ENCODE results near the gene THSD7B. TPM values are rescaled to one million over a fixed set of nuclear protein-coding genes. Genes with fewer than 3 reads are reported as not detected.

The THSD7B gene
- total RNA-seq, 1 donor from 2014 or later: 0.19 TPM

DNA sequence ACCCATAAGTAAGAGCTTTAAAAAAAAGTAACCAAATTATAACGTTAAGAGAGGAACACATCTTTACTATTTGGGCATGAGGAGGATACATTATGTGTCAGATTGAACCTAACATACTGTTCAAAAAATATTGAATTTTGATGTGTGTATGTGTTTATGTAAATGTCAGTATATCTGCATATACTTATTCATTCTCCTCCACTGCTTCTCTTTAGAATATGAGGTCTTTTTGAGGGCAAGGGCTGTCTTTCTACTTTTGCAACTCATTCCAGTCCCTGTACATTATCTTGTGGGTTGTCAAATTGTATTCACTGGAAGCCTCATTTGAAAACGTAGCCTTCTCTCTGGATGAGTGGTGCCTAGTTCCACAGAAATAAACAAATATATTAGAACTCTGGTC is 689.5 kb downstream of the THSD7B start:
- H3K27ac Mint-ChIP-seq (ENCODE audit: unreplicated experiment): no peak overlapping the region
- TF ChIP-seq, protein P1, sequence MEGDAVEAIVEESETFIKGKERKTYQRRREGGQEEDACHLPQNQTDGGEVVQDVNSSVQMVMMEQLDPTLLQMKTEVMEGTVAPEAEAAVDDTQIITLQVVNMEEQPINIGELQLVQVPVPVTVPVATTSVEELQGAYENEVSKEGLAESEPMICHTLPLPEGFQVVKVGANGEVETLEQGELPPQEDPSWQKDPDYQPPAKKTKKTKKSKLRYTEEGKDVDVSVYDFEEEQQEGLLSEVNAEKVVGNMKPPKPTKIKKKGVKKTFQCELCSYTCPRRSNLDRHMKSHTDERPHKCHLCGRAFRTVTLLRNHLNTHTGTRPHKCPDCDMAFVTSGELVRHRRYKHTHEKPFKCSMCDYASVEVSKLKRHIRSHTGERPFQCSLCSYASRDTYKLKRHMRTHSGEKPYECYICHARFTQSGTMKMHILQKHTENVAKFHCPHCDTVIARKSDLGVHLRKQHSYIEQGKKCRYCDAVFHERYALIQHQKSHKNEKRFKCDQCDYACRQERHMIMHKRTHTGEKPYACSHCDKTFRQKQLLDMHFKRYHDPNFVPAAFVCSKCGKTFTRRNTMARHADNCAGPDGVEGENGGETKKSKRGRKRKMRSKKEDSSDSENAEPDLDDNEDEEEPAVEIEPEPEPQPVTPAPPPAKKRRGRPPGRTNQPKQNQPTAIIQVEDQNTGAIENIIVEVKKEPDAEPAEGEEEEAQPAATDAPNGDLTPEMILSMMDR (conservative IDR thresholded peaks at IDR 0.05): no peak
- H3K4me3 Mint-ChIP-seq: no peak overlapping the region
- no peaks in the 10 kb centered on the region for H3K4me1 Mint-ChIP-seq
- no peaks in the 10 kb centered on the region for H3K36me3 Mint-ChIP-seq (ENCODE audit: low read depth)
- H3K27me3 Mint-ChIP-seq (ENCODE audit: low read depth): no peaks in the 10 kb centered on the region
- DNase-seq (ENCODE audit: low read depth, low spot score): no peak
- no peaks in the 10 kb centered on the region for H3K9me3 Mint-ChIP-seq

DNA sequence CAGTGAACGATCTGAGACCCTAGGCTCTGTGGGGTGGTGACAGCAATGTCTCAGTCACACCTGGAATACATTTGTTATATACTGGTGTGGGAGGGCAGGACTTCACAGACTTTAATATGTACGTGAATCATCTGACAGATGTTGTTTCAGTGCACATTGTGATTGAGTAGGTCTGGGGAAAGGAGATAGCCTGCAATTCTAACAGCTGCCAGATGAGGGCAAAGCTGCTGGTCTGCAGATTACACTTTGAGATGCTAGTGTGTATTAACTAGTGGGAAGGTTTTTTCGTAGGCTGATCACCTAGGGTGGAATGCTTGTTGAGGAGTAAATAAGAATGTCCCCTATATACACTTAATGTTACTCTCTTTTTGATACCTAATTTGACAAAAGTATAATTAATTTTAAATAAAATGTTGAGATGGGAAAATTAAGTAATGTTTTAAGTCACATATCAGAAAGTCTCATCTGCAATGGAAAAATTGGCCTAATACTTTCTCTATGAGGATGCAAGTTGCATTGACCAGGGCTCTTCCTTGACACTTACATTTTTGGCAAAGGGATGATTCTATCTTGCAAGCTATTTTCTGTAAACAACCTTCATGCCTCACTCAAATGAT is 702.0 kb downstream of the THSD7B start:
- Mint-ChIP-seq H3K4me1 (no peaks in the 10 kb centered on the region), H3K27me3 (ENCODE audit: low read depth) (peaks cover 2% of the 10 kb centered on the region), H3K27ac (ENCODE audit: unreplicated experiment) (no peak overlapping the region), H3K9me3 (peaks cover 2% of the 10 kb centered on the region), H3K4me3 (no peak overlapping the region), H3K36me3 (ENCODE audit: low read depth) (no peaks in the 10 kb centered on the region)
- peak; percentile 45 for DNase-seq (ENCODE audit: low read depth, low spot score)
- TF ChIP-seq, protein P1 (conservative IDR thresholded peaks at IDR 0.05): peak; percentile 80

DNA sequence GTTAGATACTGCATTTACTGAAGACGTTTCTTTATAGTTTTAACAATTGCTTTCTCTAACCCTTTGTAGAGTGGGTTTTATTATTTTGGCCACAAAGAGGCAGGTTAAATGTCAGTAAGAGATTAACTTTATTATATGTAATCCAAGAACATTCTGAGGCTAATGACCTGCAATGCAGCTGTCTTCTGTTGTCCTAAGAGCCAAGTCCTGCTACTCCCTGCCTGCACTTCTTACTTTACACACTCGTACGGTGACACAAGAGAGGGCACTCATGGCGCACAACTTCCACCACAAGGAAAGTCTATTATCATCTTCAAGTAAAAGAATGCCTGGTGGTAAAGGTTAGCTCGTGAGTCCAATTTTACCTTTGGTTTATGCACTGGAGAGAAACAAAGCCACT is 727.9 kb downstream of the THSD7B start:
- no peak overlapping the region for H3K27ac Mint-ChIP-seq (ENCODE audit: unreplicated experiment)
- no peak for DNase-seq (ENCODE audit: low read depth, low spot score)

DNA sequence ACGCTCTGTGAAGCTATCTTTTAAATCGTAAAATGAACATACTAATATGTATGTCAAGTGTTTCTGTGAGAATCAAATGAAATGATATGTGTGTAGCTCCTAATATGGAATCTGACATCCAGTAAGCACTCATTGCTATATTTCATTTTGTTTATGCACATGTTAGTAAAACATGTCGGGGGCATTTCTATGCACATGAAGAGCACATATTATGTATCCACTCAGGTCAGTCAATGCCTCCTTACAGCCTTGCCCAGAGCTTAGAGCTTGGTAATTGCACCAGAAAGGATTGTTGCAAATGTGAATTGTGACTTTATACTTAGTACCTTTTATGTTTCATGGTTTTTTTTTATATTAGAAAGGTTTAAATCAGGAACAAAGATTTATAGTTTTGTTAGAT is 735.3 kb downstream of the THSD7B start:
- Mint-ChIP-seq H3K9me3 (peaks cover 3% of the 10 kb centered on the region), H3K4me3 (no peak overlapping the region), H3K36me3 (ENCODE audit: low read depth) (no peaks in the 10 kb centered on the region), H3K4me1 (no peaks in the 10 kb centered on the region), H3K27ac (ENCODE audit: unreplicated experiment) (no peak overlapping the region), H3K27me3 (ENCODE audit: low read depth) (peaks cover 2% of the 10 kb centered on the region)
- TF ChIP-seq, protein P1 (conservative IDR thresholded peaks at IDR 0.05): no peak
- DNase-seq (ENCODE audit: low read depth, low spot score): no peak

More for the DNA sequence above, 727.9 kb downstream of the THSD7B start:
- Mint-ChIP-seq H3K4me1 (no peaks in the 10 kb centered on the region), H3K9me3 (peaks cover 3% of the 10 kb centered on the region), H3K4me3 (no peak overlapping the region), H3K27me3 (ENCODE audit: low read depth) (no peaks in the 10 kb centered on the region), H3K36me3 (ENCODE audit: low read depth) (no peaks in the 10 kb centered on the region)
- TF ChIP-seq, protein P1 (conservative IDR thresholded peaks at IDR 0.05): no peak

DNA sequence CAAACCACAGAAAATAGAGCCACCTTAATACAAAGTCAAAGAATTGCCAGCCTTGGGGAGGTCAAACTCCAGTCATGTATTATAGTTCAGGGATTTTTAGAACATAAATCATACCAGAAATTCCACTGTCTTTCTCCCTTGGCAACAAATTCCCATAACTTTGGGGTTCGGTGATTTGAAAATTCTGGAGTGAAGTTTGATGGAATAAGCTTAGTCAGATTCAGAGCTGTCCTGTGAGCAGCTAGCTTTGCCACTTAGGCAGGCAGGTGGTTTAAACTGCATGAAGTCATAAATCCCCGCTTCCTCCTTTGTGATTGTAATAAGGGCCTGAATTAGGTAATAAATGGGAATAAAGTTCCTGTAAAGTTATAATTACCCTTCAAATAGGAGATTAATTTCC is 741.9 kb downstream of the THSD7B start:
- Mint-ChIP-seq H3K27ac (ENCODE audit: unreplicated experiment) (no peak overlapping the region), H3K4me3 (no peak overlapping the region)
- TF ChIP-seq, protein P1 (conservative IDR thresholded peaks at IDR 0.05): no peak

More for the DNA sequence above, 741.9 kb downstream of the THSD7B start:
- DNase-seq (ENCODE audit: low read depth, low spot score): no peak
- H3K4me1 Mint-ChIP-seq: no peaks in the 10 kb centered on the region
- H3K27me3 Mint-ChIP-seq (ENCODE audit: low read depth): peaks cover 5% of the 10 kb centered on the region
- peaks cover 3% of the 10 kb centered on the region for H3K9me3 Mint-ChIP-seq
- no peaks in the 10 kb centered on the region for H3K36me3 Mint-ChIP-seq (ENCODE audit: low read depth)

Measured in neural crest cell (in vitro differentiated cells).